Fibroblast of lung (primary cell): Measurements from ENCODE around the gene ANKS1A.

ENCODE experiments used
- CTCF ChIP-seq, 2 donors: IDR thresholded peaks in 1 of 2; conservative IDR thresholded peaks in 1 of 2; 1 replicate in 1 of 2; 2 replicates in 1 of 2; pipeline ENCODE4 v1.5.1; 2011 to 2012; ENCODE audit warnings: low read length in 2 of 2, control low read depth in 1 of 2, inconsistent platforms in 1 of 2, low read depth in 1 of 2, mild to moderate bottlenecking in 1 of 2
- EZH2 ChIP-seq: IDR thresholded peaks from 2 replicates; pipeline ENCODE4 v1.5.1; 2012; ENCODE audit warnings: low read length, control low read depth, mild to moderate bottlenecking; ENCODE audit errors: missing control alignments

- TF ChIP-seq CTCF (conservative IDR thresholded peaks at IDR 0.05 in 1 of 2, IDR thresholded peaks at IDR 0.05 in 1 of 2; ENCODE audit: low read depth in 1 of 2, low read length in 2 of 2) (no peak), EZH2 (no peak)
Observed at GRCh38 chr6:34938268-34938667, 49.2 kb downstream of the ANKS1A start.
